Measurements from ENCODE around the gene NRGN.
A peak's percentile ranks its signal among the peaks of the same experiment; 100 is the strongest.

The NRGN gene

GRCh38 chr11:124791626-124792341 is 52.0 kb downstream of the NRGN start:
- DNase-seq (ENCODE audit: low spot score): no peak

GRCh38 chr11:124793466-124794278 is 53.9 kb downstream of the NRGN start:
- peak; percentile 49 for DNase-seq (ENCODE audit: low spot score)

GRCh38 chr11:124796312-124796711 is 56.6 kb downstream of the NRGN start:
- DNase-seq (ENCODE audit: low spot score): no peak
